Measurements from ENCODE around the gene ASTN2.
A peak's percentile ranks its signal among the peaks of the same experiment; 100 is the strongest.

ASTN2 gene

DNA sequence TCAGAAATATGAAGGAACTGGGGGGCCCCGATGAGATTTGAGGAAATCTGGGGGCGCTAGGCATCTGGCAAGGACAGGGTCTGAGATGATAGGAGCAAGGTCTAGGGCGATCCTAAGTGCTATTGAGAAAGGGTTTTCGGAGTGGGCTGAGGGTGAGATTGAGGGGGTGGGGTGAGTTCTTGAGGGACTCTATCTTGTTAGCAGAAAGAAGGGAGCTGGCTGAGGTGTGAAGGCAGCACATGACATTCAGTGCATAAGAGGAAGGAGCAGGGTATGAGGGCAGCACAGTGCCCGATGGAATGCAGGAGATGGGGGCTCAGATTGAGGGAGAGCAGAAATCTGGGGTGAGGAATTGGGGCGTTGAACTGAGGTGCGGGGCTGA lies 727.1 kb downstream of the ASTN2 start:
- no peak for DNase-seq

DNA sequence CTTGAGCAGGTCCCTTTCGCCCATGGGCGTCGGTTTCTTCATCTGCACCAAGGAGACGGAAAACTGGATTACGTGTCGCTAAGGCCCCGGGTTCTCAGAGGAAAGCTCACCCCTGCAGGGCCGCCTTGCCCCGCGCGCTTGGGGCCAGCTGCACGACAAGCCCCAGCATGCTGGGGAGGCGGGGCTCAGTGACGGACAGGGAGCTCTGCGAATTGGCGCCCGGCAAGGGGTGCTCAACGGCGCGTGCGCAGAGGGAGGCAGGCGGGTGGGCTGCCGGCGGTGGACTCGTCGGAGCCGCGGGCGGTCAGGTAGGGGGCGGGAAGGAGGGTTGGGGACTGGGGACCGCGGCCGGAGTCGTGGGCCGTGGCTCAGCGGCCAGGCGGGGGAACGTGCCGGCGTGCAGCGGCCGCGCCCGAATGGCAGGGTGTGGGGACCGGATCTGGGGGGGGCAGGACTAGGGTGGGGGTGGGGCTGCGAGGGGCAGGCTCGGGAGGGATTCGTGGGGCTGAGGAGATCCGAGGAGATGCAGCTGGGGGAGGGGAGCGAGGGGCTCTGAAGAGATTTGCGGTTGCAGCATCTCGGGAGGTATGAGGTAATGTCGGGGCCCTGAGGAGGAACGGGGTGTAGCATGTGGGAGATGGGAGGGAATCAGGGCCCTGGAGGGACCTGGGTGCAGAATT lies 727.6 kb downstream of the ASTN2 start, which contains the start of gene TRIM32:
Gene TRIM32 (plus strand): TSS at position 232 of the 680 bp plus-strand sequence. CDS start 10,438 bp downstream, outside the sequence.
- no peak for DNase-seq

DNA sequence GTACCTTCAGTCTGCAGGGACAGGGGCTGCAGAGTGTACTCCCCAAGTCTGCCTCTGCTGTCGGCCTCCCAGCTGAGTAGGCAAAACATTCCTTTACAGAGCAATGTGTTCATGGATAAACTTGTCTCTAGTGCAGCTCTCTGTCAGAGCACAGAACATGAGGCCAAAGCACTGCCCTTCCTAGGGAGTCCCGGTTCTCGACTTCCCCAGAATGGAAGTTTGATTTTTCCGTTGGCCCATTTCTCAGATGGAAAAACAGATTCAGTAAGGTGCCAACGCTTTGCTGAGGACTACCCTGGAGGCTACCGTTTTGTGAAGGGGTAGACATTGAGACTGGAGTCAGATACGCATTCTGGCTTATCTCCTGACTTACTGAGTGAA lies 728.2 kb downstream of the ASTN2 start:
- no peak for DNase-seq

DNA sequence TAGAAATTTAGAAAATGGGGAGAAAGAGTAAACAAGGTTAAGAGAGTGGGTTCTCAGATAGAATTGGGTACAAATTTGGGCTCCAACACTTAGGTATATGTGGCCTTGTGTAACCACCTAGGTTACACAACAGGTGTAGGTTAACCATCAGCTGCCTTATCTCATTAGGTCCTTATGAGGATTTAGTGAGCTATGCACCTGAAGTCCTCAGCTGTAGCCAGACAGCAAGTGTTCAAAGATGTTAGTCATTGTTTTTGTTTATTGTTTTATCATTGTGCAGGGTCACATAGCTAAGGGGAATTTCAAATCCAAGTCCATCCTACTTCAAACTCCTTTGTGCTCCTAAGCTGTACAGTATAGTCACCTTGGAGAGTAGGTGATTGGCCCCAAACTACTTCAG lies 728.7 kb downstream of the ASTN2 start:
- DNase-seq: no peak

DNA sequence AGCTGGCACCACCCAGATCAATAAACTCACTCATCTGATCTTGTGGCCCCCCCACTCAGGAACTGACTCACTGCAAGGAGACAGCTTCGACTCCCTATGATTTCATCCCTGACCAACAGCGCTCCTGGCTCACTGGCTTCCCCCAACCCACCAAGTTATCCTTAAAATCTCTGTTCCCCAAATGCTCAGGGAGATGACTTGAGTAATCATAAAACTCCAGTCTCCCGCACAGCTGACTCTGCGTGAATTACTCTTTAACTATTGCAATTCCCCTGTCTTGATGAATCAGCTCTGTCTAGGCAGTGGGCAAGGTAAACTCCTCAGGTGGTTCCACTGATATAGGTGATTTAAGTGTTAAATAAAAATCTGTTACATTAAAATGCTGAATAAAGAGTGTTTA lies 729.7 kb downstream of the ASTN2 start:
- DNase-seq: no peak

DNA sequence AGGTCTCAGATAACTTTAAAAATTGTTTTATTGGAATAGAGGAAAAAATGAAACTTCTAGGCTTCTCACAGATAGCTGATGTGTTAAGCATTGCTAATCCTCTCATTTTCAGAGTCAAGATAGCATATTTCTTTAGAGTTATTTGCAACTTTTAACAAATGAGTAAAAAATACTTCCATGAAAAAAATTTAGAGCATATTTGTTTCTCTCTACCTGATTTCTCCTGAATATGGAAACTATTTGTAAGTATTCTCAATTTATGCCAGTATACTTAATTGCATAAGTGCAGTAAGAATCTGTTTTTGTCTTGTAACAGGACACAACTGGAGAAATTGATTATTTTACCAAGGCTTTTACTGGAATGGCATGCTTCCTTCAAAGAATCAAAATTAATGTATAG lies 731.3 kb downstream of the ASTN2 start:
- no peak for DNase-seq

DNA sequence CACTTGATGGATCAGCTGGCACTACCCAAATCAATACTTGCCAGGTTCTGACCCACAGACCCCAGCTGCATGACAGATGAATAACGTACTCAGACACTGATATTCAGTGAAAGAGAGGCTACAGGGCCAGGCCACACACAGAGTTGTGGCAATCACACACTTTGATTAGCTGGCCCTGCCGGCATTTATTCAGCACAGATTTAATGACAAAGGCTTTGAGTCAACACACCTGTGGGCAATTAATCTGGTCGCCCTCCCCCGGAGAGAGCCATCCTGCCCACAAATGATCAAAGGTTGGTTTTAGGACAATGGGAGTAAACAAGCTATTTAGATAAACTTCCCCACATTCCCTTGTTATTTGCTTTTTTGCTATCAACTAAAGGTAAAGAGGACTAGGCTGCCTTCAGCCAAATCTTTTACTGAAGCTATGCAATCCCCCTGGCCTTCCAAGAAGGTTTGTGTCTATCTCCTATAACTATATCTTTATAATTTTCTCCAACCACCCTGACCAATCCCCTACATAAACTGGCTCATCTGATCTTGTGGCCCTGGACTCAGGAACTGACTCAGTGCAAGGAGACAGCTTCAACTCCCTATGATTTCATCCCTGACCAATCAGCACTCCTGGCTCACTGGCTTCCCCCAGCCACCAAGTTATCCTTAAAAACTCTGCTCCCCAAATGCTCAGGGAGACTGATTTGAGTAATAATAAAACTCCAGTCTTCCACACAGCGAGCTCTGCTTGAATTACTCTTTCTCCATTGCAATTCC lies 740.5 kb downstream of the ASTN2 start:
- no peak for DNase-seq

DNA sequence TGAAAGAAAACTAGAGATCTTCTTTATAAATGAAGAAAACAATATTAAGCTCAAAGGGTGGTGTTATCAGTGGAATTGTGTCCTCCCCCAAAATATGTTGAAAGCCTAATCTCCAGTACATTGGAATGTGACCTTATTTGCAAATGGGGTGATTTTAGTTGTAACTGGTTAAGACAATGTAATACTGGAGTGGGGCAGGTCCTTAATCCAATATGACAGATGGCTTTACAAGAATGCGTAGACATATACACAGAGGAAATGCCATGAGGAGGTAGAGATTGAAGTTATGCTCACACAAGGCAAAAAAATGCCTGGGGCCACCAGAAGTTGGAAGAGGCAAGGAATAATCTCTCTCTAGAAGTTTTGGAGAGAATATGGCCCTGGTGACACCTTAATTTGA lies 741.5 kb downstream of the ASTN2 start:
- DNase-seq: no peak

DNA sequence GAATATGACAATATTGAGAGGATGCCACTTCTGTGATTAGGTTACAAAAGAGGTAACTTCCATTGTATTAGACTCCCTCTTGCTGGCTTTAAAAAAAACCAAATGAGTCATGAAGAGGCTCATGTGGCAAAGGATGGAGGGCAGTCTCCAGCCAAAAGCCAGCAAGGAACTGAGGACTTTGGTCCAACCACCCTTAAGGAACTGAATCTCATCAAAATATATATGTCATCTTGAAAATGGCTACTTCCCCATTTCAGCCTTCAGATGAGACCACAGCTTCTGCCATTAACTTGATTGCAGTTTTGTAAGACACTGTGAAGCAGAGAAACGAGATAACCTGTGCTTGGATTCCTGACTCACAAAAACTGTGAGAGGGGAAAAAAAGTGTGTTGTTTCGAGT lies 743.3 kb downstream of the ASTN2 start:
- DNase-seq: peak; percentile 59

DNA sequence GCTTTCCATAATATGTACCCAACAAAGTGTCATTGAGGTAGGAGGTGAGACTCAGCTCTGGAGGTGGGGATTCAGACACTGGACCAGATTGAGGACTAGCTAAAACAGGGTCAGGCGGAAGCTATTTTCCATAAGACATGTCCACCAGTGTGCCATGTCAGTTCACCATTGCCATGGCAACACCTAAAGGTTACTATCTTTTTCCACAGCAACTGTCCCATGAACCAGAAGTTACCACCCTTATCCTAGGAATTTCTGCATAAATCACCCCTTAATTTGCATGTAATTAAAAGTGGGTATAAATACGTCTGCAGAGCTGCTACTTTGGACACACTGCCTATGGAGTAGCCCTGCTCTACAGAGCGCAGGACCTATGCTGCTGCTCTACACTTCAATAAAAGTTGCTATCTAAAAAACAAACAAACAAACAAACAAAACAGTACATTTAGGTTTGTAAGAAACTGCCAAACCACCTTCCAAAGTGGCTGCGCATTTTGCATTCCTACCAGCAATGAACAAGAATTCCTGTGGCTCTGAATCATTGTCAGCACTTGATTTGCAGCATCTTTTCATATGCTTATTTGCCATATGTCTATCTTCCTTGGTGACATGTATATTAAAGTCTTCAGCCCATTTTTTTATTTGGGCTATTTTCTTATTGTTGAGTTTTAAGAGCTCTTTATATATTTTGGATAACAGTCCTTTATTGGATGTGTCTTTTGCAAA lies 745.7 kb downstream of the ASTN2 start:
- no peak for DNase-seq

DNA sequence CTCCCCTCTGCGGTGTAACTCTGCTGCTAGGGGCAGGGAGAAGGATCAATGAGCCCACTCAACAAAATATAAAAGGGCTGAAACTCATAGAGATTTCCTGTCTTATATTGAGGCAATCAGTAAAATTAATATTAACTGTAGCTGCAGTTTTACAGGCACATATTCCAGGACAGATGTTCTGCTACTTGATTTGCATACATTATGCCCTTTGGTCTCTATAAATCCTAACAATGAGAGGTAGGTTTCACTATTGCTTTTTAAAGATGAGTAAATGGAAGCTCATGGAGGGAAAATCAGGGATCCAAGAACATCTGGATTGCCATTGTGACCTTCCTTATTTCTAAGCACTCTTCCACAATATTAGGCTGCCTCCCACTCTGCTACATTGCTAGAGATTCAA lies 751.3 kb downstream of the ASTN2 start:
- DNase-seq: no peak

DNA sequence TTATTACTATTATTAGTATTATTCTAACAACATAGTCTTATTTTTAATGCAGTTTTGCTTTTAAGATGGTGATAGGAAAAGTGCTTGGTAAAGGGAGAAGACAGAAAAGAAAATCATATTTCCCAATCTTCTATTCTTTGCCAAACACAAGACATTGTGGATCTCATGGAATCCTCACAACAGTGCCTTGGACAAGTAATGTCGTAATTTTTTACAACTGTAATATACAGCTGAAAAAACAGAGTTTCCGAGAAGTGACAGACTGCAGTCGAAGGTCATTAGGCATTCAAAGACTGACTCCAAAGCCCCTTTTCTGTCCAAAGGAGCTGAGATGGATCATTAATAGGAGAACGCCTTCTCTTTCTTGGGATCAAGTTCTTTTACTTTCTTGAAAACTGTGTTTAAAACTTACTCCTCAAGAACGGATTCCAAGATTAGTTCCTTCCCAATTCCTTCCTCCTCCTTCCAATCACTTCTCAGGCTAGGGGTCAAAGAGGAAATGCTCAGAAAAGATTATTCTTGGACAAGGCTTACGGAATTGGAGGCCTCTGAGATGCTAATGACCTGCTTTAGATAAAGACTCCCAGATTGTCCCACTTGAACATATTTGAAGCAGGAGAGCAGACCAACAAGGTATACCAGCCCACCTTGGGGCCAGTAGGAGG lies 752.1 kb downstream of the ASTN2 start:
- no peak for DNase-seq

DNA sequence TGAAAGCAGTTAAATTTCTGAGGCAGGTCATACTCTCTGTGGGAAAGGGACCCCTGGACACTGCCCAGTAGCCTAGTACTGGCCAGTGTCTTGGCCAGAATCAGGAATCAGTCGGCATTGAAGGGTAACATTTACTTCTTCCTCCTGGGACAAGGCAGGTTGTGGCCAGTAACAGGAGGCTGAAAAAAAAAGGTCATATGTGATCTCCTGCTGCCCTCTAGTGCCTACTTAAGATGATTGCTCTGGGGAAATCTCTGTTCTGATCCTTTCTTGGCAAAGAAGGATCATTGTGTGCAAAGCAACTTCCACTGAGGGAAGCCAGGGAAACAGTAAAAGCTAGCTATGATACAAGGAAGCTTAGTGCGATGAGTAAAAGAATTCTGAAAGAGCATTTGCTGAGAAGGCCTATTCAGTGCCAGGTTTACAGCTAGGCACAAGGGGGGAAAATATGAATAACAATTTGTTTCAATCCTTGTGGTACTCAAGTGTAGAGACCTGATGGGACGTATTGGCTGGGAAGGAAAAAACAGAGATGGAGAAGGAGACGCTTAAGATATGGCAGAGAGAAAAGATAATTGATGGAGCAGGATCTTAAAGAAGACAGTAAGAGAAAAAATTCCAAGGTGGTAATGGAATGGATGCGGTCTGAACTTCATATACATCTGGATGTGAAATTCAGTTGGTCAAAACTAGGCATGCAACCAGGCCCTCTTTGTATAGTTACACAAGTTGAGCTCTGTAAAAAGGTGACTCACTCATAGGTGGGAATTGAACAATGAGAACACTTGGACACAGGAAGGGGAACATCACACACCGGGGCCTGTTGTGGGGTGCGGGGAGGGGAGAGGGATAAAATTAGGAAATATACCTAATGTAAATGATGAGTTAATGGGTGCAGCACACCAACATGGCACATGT lies 753.6 kb downstream of the ASTN2 start:
- peak; percentile 3 for DNase-seq

DNA sequence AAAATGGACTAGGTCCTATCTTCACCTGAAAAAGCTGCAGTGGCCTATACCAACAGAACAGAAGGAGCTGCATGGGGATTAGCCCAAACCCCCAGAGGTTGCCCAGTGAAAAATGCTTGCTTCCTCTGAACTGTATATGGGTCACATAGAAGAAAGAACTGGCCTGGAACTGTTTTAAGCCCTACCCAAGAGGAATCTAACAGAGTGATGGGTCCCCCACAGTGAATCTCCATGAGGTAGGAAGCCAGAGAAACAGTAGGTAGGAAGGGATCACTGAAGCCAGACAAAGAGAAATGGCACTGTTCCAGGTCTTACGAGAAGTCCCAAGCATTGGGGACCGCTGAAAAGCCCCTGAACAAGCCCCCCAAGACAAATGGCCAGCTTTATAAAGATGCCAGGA lies 756.6 kb downstream of the ASTN2 start:
- no peak for DNase-seq

DNA sequence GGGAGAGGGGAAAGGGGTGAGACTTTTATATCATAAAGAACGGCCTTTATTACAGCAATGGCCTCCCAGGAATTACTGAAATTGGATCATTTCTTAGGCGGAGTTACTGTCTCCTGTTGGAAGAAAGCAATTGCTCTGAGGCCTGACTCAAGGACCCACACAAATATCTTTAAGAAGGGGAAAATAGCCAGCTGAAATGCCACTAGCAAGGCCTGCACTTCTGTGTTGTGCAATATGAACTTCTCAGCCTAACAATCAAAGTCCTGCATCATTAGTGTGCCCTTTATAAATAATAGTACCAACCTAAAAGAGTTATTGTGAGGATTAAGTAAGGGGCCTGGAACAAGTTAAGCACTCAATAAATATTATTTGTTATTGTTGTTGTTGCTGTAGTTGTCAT lies 757.9 kb downstream of the ASTN2 start:
- no peak for DNase-seq

DNA sequence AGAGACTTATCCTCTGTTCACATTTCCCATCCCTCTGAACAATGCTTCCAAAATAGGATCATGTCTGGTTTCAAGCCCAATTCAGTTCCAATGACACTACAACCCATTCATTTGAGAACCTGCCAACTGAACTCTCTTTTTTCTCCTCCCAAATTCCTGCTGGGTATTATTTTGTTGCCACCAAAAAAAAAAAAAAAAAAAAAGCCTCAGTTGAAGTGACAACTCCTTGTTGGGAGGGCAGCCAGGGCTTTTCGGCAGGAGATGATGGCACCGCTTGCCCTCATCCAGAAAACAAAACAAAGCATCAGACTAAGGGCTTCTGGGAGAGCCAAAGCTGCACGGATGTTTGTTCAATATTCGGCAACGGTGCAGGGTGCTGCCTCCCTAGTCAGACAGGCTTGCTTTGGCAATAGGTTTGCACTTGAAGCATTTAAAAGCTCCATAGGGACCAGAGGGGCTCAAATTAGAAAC lies 758.3 kb downstream of the ASTN2 start:
- DNase-seq: no peak

DNA sequence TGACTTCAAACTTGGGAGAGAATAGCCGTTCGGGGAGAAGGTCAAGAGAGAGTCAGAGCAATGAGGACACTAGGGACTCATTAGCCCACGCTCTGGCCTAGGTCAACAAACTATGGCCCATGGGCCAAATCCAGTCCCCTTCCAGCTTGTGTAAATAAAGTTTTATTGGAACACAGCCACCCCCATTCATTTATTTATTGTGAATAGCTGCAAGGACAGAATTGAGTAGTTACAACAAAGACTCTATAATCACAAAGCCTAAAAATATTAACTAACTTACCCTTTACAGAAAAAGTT lies 760.9 kb downstream of the ASTN2 start:
- no peak for DNase-seq

DNA sequence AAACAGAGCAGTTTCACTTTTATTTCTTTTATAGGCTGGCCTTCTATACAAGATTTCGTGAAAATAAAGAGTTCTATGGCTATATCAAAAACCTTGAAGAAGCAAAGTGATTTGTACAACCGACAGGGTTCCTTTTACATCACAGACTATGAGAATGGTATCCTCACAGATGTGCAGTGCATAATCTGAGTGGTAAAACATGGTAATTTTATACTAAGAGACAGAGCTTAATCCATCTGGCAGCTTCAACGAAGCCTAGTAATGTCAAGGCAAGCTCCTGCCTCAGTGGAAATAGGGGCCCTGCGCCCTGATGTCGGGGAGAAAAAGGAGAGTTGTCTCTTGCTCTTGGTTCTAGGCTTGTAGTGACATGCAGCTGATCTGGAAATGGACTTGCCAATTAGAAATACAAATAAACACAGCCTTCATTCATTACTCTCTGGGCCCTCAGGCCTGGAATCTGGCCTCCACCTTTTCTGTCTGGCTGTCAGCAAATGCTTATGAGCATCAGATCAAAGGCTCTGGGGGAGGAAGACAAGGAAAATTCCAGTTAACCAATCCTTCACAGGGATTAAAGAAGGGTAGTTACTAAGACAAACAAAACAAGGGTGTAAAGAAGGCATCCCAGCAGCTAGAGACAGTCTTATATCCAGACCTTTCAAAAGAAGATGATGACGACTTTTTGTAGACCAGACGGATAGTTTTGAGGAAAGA lies 761.4 kb downstream of the ASTN2 start:
- DNase-seq: no peak

DNA sequence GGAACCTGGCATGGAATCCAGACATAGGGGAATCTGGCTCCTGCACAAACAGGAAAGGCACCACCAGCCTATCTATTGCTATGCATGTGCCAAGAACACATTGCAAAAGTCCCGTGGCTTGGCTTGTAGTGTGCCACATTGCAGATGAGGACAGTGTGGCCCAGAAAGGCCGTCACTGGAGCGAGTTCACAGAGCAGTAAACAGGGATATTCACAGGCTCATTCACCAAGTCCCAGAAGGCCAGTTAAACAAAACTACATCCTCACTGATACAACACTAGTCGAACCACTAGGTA lies 767.4 kb downstream of the ASTN2 start:
- no peak for DNase-seq

DNA sequence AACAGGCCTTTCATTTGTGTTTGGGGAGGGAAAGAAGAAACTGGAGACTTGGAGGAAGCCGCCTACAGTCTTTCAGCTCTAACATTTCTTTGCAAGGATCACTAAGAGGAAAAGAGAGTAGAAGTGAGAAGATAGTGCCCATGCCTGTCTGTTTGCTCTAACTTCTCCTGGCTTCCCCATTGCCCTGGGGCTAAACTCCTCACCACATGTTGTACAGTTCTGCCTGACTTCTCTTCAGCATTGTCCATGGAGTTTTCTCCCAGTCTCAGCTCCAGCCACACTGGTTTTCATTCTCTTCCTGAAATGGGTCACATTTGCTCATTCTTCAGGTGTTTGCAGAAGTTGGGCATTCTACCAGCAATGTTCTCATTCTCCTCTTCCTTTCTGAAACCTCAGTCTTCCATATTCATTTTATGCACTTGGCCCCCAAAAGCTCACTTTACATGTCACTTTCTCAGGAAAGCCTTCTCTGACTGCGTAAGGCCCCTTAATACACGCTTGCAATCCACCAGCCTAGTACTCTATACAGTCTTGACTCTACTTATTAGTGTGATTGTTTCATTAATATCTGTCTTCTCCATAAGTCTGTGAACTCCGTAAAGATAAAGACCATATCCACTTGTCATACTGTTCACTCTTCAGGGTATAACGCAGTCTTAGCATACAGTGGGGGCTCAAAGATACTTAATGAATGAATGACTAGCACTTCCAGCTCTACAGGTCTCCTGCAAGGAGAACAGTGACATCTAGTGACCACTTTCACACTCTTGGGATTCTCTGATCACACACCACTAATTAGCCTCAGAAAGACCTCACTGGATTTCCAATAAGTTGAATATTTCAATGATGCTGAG lies 768.0 kb downstream of the ASTN2 start:
- DNase-seq: no peak

DNA sequence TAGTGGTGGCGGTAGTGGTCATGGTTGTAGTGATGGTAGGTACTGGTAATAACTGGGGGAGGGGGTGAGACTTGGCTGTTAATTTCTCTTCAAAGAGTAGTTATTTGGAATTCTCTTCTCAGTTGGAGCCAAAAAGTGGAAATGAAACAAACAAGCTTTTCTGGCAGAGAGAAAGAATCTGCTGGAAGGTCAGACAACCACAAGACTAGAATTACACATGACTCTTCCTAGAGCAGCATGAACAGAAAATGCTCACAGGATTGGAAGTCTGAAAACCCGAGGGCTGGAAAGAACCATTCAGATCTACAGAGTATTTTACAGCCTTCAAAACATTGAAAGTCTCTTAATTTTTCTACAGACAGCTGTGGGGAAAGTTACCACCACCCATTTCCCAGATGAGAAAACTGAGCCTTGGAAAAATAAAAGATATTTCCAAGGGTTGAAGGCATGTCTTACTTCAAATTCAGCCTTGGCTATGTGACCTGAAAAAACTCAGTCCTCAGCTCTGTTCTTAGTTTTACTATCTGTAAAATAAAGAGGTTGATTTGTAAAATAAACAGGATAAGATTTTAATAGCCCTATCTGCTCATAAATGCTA lies 770.7 kb downstream of the ASTN2 start:
- no peak for DNase-seq
